ENCODE measurements around the gene ATP8A1. TPM values are rescaled to one million over a fixed set of nuclear protein-coding genes. Genes with fewer than 3 reads are reported as not detected.

Gene ATP8A1
- total RNA-seq, 2 experiments from 2014 or later: 80.0 to 141 TPM

DNA sequence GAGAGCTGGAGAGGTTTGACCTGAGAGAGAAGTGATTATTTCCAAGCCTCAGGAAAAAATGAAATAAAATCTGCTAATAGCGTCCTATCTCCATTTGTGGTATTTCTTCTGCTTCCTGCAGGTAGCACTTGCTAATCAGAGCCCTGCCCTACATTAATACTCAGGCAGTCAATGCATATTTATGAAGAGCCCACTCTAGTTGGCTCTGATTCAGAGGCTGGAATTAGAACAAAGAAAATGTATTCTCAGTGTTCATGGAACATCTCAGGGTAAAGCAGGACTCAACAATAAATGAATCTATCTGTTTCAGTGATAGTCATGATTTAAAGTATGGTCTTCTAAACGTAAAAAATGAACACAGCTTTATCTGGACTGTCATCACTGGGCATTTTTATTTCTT lies 1.4 kb upstream of the ATP8A1 start:
- Histone ChIP-seq H2AFZ (ENCODE audit: low read length) (peak overlapping the region; percentile 52; the same call in 1 of the 2 replicates), H4K20me1 (ENCODE audit: insufficient read depth, low read length) (peaks cover 21% of the 10 kb centered on the region; the same call in 1 of the 2 replicates), H3K9me2 (ENCODE audit: insufficient read depth, low read length) (no peaks in the 10 kb centered on the region), H3K4me1 (ENCODE audit: insufficient read depth, low read length, poor library complexity, severe bottlenecking) (peaks cover 30% of the 10 kb centered on the region), H3K9me3 (ENCODE audit: low read length) (peaks cover 5% of the 10 kb centered on the region; the same call in 1 of the 2 replicates), H3K36me3 (ENCODE audit: insufficient read depth, low read length) (peaks cover 26% of the 10 kb centered on the region), H3K27ac (ENCODE audit: low read depth, low read length, poor library complexity, severe bottlenecking) (peak overlapping the region; percentile 75), H3K4me3 (ENCODE audit: low read depth, low read length, poor library complexity, severe bottlenecking) (peak overlapping the region; percentile 98), H3K79me2 (ENCODE audit: insufficient read depth, low read depth, low read length) (peaks cover 41% of the 10 kb centered on the region), H3K4me2 (ENCODE audit: low read length) (peak overlapping the region; percentile 89)
- TF ChIP-seq EZH2phosphoT487 (IDR thresholded peaks at IDR 0.05; ENCODE audit: borderline replicate concordance, low read depth, low read length) (no peak), CTCF (conservative IDR thresholded peaks at IDR 0.05; ENCODE audit: low read length) (no peak)
- intact Hi-C loops (cut with micrococcal nuclease; ENCODE audit: unreplicated experiment): loop anchor here (5.0 to 10.0 kb wide), 2 partner anchors 109 to 503 kb away; partner anchors contain the start of gene BEND4
- CTCF ChIA-PET (ENCODE audit: unreplicated experiment): interaction anchor here (1.7 kb wide), 1 partner anchor 90 kb away, joined by 6 read pairs; no protein-coding TSS in a partner anchor
- POLR2A ChIA-PET: interaction anchor here (0.5 to 7.0 kb wide), 9 partner anchors 9 to 73 kb away, joined by 3 to 132 read pairs (median 20); no protein-coding TSS in a partner anchor
- DNase-seq (ENCODE audit: low spot score): no peak
- no TSS peak for BruUV-seq (replicated peaks)

GRCh38 chr4:42656679-42656943 lies 294 bp downstream of the ATP8A1 start:
- H3K27ac ChIP-seq (ENCODE audit: low read depth, low read length, poor library complexity, severe bottlenecking): peak overlapping the region; percentile 75
- peaks cover 32% of the 10 kb centered on the region for H3K4me1 ChIP-seq (ENCODE audit: insufficient read depth, low read length, poor library complexity, severe bottlenecking)
- intact Hi-C loops (cut with micrococcal nuclease; ENCODE audit: unreplicated experiment): loop anchor here (1.0 to 10.0 kb wide), 5 partner anchors 13 to 502 kb away; partner anchors contain the start of gene BEND4
- H4K20me1 ChIP-seq (ENCODE audit: insufficient read depth, low read length): peaks cover 21% of the 10 kb centered on the region; the same call in 1 of the 2 replicates
- H3K4me2 ChIP-seq (ENCODE audit: low read length): peak overlapping the region; percentile 88
- peak overlapping the region; percentile 0; the same call in 1 of the 2 replicates for H2AFZ ChIP-seq (ENCODE audit: low read length)
- H3K4me3 ChIP-seq (ENCODE audit: low read depth, low read length, poor library complexity, severe bottlenecking): peak overlapping the region; percentile 98
- no peak for TF ChIP-seq CTCF (conservative IDR thresholded peaks at IDR 0.05; ENCODE audit: low read length)
- TF ChIP-seq EZH2phosphoT487 (IDR thresholded peaks at IDR 0.05; ENCODE audit: borderline replicate concordance, low read depth, low read length): no peak
- peaks cover 20% of the 10 kb centered on the region for H3K9me3 ChIP-seq (ENCODE audit: low read length)
- ChIA-PET POLR2A (interaction anchor here (0.5 to 7.0 kb wide), 19 partner anchors 8 to 746 kb away, joined by 3 to 132 read pairs (median 5); no protein-coding TSS in a partner anchor), CTCF (ENCODE audit: unreplicated experiment) (interaction anchor here (1.1 to 2.0 kb wide), 4 partner anchors 11 to 21 kb away, joined by 5 to 9 read pairs (median 7); no protein-coding TSS in a partner anchor)
- H3K9me2 ChIP-seq (ENCODE audit: insufficient read depth, low read length): no peaks in the 10 kb centered on the region
- no peak for DNase-seq (ENCODE audit: low spot score)
- peaks cover 58% of the 10 kb centered on the region for H3K79me2 ChIP-seq (ENCODE audit: insufficient read depth, low read depth, low read length)
- H3K36me3 ChIP-seq (ENCODE audit: insufficient read depth, low read length): peaks cover 42% of the 10 kb centered on the region
- BruUV-seq (replicated peaks): no TSS peak
